Measurements from ENCODE around the gene GNG3.

GNG3 gene

DNA sequence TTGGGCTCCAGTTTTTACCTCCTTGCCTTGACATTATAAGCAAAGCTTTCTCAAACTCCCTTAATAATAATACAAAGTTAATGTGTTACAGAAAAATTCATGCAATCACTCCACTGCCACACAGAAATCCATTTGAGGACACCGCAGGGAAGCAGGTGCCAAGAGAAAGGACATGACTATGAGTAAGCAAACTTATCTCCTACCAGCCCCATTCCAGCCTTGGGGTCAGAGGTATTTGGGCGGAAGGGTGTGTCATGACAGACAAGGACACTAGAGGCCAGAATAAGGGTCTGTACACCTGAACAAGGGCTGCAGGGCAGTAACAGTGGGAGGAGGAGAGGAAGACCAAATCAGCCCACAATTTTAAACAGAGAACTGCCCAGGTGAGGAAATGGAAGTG, 5.9 kb downstream of the GNG3 start:
- TF ChIP-seq, protein P1, sequence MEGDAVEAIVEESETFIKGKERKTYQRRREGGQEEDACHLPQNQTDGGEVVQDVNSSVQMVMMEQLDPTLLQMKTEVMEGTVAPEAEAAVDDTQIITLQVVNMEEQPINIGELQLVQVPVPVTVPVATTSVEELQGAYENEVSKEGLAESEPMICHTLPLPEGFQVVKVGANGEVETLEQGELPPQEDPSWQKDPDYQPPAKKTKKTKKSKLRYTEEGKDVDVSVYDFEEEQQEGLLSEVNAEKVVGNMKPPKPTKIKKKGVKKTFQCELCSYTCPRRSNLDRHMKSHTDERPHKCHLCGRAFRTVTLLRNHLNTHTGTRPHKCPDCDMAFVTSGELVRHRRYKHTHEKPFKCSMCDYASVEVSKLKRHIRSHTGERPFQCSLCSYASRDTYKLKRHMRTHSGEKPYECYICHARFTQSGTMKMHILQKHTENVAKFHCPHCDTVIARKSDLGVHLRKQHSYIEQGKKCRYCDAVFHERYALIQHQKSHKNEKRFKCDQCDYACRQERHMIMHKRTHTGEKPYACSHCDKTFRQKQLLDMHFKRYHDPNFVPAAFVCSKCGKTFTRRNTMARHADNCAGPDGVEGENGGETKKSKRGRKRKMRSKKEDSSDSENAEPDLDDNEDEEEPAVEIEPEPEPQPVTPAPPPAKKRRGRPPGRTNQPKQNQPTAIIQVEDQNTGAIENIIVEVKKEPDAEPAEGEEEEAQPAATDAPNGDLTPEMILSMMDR (IDR thresholded peaks at IDR 0.05; ENCODE audit: extremely low read depth, missing control alignments): no peak
- no peak for DNase-seq (ENCODE audit: low spot score)

DNA sequence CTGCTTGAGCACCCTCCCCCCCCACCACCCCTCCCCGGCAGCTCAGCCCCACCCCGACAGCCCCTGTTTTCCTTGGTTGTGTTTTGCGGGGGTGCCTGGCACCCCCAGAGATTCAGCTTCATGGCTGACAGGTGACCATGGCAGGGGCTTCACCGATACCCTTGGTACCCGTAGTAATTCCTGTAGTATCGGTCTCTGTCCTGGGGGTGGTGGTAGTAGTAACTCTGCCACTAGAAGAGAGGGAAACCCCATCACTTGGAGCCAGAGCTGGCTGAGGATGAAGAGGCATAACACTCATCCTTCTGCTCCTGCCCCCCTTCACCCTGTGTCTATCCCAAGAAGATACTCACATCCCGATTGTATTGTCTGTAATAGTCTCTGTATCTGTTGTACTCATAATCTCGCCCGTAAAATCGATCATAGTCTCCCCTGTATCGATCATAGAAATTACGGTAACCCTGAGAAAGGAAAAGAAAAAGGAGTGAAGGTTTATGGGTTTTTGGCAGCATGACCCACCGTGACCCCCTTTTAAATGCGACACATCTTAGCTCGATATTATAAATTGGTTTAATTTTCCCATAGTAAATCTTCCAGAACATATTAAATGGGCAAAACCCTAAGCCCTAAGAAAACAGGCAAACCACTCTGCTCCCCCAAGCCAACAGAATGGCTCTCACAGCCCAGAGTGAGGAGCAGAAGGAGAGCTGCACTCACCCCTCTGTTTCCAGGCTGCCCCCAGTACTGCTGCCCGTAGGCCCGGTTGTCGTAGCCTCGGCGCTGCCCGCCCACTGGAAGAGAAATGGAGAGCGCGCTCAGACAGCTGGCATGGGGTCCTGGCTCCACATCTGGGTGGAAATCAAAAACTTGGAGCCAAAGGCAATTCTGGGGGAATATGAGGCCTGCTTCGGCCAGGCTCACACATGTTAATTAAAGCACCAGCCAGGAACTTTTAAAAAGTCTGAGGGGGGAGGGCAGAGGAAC, 8.0 kb downstream of the GNG3 start:
- TF ChIP-seq, protein P1 (IDR thresholded peaks at IDR 0.05; ENCODE audit: extremely low read depth, missing control alignments): no peak
- DNase-seq (ENCODE audit: low spot score): no peak

DNA sequence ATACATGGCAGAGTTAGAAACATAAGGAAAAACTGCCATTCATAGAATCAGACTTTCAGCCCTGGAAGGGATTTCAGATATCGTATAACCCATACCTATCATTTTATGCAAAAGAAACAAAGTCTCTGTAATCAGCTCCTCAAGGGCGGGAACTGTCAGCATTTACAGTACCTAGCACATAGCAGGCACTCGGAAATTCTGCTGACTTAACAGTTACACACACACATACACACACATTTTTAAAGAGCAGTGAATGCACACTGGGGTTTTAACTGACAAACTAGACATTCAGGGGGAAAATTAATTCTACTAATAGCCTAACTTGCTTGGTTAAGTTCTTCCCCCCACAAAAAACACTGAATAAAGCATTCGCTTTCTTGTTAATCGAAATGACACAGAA, 8.7 kb downstream of the GNG3 start:
- TF ChIP-seq, protein P1 (IDR thresholded peaks at IDR 0.05; ENCODE audit: extremely low read depth, missing control alignments): no peak
- DNase-seq (ENCODE audit: low spot score): no peak

DNA sequence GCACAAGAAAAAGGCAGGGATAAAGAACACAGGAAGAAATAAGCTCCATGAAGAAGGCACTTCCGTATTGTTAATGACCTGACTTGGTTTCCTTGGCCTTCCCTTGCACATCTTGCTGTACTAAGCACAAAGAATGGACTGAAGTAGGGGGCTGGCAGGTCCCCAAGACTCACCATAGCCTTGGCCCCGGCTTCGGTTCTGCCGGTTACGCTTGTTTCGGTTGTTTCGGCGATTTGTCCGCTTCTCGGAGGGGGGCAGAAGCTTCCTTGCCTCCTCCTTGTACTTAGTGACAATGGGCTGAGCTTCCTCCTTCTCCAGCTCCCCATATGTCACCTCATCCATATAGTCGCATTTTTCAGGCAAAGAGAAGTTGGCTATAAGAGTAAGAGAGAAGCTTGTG, 9.3 kb downstream of the GNG3 start:
- no peak for DNase-seq (ENCODE audit: low spot score)

DNA sequence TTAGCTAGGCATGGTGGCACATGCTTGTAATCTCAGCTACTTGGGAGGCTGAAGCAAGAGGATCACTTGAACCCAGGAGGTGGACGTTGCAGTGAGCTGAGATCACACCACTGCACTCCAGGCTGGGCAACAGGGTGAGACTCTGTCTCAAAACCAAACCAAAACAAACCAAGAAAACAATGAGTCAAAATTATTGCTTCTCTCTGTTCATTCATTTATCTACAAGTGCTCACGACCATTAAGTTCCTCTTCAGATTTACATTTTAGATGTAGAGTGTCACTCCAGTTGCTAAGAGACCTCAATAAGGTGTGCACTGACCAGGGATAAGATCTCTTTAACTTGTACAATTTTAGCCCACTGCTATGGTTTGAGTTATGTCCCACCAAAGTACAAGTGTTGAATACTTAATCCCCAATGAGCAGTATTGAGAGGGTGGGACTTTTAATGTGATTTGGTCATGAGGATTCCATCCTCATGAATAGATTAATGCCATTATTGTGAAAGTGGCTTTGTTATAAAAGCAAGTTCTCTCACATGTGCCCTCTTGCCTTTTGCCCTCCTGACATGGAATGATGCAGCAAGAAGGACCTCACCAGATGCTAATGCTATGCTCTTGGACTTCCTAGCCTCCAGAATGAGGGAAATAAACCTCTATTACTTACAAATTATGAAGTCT, 12.0 kb downstream of the GNG3 start:
- TF ChIP-seq, protein P1 (IDR thresholded peaks at IDR 0.05; ENCODE audit: extremely low read depth, missing control alignments): no peak
- no peak for DNase-seq (ENCODE audit: low spot score)

More for the DNA sequence above, 9.3 kb downstream of the GNG3 start:
- TF ChIP-seq, protein P1 (IDR thresholded peaks at IDR 0.05; ENCODE audit: extremely low read depth, missing control alignments): no peak

DNA sequence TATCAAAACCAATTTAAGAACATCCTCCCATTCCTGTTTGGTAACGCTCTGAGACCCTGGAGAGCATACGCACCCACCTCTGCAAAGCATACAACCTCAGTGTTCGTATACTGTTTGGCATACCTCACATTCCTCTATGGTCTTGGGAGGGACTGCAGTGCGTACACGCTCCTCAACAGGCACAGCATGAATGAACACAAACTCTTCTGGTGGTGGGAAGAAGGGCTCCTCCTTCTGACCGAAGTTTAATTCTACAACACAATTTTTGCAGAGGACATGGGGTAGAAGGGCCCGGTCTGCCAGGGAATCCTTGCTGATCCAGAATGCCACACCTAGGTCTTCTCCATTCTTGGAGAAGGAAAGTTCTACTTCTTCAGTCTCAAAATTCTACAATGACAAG, 14.5 kb downstream of the GNG3 start:
- no peak for DNase-seq (ENCODE audit: low spot score)
- TF ChIP-seq, protein P1 (IDR thresholded peaks at IDR 0.05; ENCODE audit: extremely low read depth, missing control alignments): no peak

DNA sequence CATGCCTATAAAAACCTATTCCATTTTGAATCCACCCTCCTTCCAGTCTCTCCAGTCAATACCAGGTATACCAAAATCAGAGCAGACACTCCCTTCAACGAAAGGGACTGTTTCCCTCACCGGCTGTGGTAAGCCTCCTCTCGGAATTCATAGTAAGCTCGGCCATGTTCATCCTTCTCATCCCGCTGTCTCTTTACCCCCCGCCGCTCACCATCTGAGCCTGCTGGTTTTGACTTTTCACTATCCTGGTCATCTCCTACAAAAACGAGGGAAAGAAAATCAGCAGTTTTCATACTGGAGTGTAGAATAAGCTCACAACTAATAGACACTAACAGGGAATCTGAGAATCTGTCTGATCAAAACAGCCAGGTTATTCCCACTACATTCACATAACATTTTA, 16.7 kb downstream of the GNG3 start:
- DNase-seq (ENCODE audit: low spot score): no peak
- TF ChIP-seq, protein P1 (IDR thresholded peaks at IDR 0.05; ENCODE audit: extremely low read depth, missing control alignments): no peak

Measured in GM20000 (cell line).